Cardiac fibroblast (primary cell): ENCODE measurements around the gene OSBPL8.
"Not testable (repeated sequence)": the region's sequence is repeated elsewhere in the genome, so short reads cannot be mapped to it uniquely, and the experiment has no call there.

ENCODE experiments used
- DNase-seq, 2 donors: peaks; one replicate each; pipeline versions ENCODE4 v3.0.0 to v3.0.0-alpha.2; 2010; ENCODE audit warnings: low read depth in 2 of 2
- H3K4me3 ChIP-seq, 2 donors: replicated peaks in 1 of 2; 1 replicate in 1 of 2; 2 replicates in 1 of 2; pipeline ENCODE4 v1.5.1; 2011; ENCODE audit warnings: low read depth in 2 of 2, low read length in 2 of 2, mild to moderate bottlenecking in 2 of 2, moderate library complexity in 1 of 2
- CTCF ChIP-seq: IDR thresholded peaks from one replicate; pipeline ENCODE4 v1.5.1; 2011; ENCODE audit warnings: low read depth, mild to moderate bottlenecking, low read length, inconsistent platforms

OSBPL8 gene

DNA sequence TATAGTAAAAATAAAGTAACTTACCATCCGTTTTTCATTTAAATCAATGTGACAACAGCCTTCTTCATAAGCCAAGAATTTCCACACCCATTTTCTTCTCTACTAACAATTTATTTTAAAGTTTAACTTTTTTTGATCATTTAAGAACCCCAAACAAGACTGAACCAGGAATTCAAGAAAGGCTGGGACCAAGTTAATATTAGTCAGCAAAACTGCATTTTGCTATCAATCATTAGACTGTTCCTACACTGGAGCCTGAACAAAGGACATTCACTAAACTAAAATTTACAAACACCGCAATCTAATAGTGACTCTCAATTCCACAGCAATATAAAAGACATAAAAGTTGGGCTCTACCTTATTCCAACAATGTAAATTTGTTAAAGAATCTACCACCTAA, 73.6 kb downstream of the OSBPL8 start:
- DNase-seq: no peak
- H3K4me3 ChIP-seq: no peak overlapping the region
- TF ChIP-seq CTCF: no peak

DNA sequence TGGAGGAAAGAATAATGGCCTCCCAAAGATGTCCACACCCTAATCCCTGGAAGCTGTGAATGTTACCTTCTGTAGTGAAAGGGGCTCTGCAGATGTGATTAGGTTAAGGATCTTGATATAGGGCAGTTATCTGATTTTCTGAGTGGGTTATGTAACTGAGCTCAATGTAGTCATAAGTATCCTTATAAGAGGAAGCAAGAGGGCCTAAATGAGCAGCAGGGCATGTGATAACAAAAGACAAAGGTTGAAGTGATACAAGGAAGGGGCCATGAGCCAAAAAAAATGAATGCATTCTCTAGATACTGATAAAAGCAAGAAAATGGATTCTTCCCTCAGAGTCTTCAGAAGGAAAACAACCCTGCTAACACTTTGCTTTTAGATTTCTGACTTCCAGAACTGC, 78.8 kb downstream of the OSBPL8 start:
- no peak for DNase-seq
- TF ChIP-seq CTCF: no peak
- no peak overlapping the region for H3K4me3 ChIP-seq

DNA sequence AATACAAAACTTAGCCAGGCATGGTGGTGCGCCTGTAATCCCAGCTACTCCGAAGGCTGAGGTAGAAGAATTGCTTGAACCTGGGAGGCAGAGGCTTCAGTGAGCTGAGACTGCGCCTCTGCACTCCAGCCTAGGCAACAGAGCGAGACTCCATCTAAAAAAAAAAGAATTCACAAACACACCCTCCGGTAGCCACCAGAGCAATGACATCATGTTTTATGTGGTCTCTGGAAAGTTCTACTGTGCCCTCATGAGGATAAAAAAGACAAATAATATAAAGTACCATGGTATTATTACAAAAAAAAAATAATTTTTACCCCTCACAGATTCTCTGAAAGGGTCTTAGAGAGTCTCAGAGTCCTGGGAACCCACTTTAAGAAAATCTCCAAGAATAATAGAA, 81.5 kb downstream of the OSBPL8 start:
- TF ChIP-seq CTCF: no peak
- H3K4me3 ChIP-seq: no peak overlapping the region

DNA sequence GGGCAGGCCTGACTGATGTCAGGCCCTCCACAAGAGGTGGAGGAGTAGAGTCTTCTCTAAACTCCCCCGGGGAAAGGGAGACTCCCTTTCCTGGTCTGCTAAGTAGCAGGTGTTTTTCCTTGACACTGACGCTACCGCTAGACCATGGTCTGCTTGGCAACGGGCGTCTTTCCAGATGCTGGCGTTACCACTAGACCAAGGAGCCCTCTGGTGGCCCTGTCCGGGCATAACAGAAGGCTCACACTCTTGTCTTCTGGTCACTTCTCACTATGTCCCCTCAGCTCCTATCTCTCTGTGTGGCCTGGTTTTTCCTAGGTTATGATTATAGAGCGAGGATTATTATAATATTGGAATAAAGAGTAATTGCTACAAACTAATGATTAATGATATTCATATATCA, 86.7 kb downstream of the OSBPL8 start:
- H3K4me3 ChIP-seq, DNase-seq: not testable (repeated sequence)

More for the DNA sequence above, 81.5 kb downstream of the OSBPL8 start:
- DNase-seq: no peak

GRCh38 chr12:76471579-76471978, 88.0 kb downstream of the OSBPL8 start:
- no peak for TF ChIP-seq CTCF
- no peak for DNase-seq
- H3K4me3 ChIP-seq: no peak overlapping the region

DNA sequence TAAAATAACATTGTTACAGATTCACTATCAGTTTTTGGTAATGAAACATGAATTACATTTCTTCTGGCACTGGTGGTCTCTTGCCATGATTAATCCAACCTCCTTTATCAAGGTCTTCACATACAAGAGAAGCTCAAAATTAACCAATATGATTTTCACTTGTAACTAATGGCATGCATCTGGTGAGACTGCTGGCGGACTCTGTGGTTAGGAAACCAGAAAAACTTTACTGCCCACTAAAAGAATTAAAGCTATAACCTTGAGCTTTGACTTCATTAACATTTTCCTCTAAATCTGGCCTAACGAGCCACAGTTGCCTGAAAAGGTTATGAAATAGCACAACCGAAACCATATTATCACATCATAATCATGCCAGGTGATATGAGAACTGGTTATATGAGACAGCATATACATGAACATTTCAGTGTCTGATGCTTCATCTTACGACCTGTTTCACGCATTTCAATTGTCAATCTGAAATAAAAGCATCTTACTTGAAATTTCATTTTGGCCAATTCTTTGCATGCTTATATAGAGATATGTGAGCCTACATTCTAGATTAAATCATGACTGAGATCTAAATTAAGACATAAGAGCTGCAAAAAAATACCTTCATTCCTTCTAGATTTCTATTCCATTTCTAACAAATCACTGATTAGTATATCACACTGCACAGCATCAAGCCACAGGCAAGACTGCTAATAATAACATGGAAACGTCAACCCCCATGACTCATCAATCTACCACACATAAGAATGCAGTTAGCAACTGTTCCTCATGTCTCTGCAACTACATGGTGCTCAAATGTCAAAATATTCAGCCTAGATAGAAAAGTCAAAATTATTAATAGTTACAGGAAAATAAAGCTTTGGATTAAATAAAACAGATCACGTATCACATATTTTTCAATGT, 89.3 kb downstream of the OSBPL8 start:
- DNase-seq: peak; percentile 78 to 87
- H3K4me3 ChIP-seq: no peak overlapping the region
- no peak for TF ChIP-seq CTCF

DNA sequence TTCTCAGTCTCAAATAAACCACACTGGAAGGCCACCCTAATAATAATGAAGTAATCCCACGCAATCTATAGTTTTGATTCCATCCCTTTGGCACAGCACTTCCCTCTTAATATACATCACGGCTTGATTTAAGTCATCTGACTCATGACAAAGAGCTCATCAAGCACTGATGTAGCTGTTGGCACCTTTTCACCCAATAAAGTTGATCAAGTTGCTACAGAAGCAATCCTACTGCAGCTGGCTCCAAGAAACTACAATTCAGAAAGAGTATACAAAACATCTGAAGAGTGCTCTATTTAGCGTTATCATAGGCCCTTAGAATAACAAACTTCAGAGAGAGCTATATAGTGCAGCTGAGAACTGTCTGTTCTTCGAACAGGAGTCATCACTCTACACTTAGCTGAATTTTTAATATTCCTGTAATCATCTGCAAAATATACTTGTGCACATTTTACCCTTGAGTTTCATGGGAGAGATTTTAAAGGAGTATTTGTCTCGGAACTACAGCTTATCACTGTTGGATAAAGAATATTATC, 94.9 kb downstream of the OSBPL8 start:
- no peak for TF ChIP-seq CTCF
- no peak for DNase-seq
- H3K4me3 ChIP-seq: no peak overlapping the region
